Femur (tissue), 1 donor: ENCODE results near the gene PPP1R12B.
"Not testable (repeated sequence)": the region's sequence is repeated elsewhere in the genome, so short reads cannot be mapped to it uniquely, and the experiment has no call there.

Experiments used
- DNase-seq: peaks from one replicate; pipeline ENCODE4 v3.0.0-alpha.2; 2017

The PPP1R12B gene

GRCh38 chr1:202348005-202348508 lies 442 bp upstream of the PPP1R12B start:
- no peak for DNase-seq

GRCh38 chr1:202349206-202349928 lies 868 bp downstream of the PPP1R12B start:
- DNase-seq = peak; percentile 61

DNA sequence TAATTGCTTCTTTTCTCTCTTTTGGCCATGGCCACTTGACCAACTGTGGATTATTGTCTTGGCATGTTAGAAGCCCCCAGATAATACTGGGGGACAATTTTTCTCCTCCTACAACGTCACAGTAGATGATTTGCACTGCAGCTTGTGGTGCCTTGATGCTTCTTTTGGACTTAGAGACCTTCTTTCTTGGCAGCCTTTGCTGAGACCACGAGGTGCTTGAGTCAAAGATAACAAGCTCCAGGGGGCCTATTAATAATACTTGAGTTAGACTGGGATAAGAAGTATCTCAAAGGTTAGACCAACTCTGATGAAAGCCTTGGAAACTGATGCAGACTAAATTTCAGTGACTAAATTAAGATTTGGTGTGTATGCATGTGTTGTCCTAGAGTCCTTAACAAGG lies 3.2 kb downstream of the PPP1R12B start:
- DNase-seq = no peak

- not testable (repeated sequence) for DNase-seq
Observed at GRCh38 chr1:202352583-202353197, 4.2 kb downstream of the PPP1R12B start.

GRCh38 chr1:202355944-202356553 lies 7.5 kb downstream of the PPP1R12B start:
- no peak for DNase-seq

- no peak for DNase-seq
Observed at GRCh38 chr1:202357506-202357905, 9.0 kb downstream of the PPP1R12B start.

DNA sequence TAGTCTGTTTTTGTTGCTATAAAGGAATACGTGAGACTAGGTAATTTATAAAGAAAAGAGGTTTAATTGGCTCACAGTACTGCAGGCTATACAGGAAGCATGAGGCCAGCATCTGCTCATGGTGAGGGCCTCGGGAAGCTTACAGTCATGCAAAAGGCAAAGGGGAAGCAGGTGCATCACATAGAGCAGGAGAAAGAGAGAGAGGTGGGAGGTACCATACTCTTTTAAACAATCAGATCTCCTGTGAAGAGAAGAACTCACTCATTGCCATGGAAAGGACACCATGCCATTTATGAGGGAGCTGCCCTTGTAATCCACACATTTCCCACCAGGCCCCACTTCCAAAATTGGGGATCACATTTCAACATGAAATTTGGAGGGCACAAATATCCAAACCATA lies 12.7 kb downstream of the PPP1R12B start:
- no peak for DNase-seq

DNA sequence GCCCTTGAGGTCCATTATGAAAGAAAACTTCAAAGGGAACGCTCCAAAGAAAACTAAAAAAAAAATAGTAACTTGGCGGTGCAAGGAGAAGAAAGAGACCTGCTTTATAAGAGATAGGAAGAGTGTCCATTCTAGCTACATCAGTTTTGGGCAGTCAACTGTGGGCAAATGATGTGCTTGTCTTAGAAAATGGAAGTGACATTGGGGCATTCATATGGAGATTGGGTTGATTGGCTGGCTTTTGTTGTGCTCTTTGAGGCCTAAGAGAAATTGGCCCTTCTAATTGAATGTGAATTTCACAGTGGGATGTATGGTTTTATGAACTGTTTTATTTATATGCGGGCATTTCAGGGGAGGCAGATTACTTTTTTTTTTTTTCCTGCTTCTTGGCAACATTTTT lies 13.2 kb downstream of the PPP1R12B start:
- DNase-seq = no peak

DNA sequence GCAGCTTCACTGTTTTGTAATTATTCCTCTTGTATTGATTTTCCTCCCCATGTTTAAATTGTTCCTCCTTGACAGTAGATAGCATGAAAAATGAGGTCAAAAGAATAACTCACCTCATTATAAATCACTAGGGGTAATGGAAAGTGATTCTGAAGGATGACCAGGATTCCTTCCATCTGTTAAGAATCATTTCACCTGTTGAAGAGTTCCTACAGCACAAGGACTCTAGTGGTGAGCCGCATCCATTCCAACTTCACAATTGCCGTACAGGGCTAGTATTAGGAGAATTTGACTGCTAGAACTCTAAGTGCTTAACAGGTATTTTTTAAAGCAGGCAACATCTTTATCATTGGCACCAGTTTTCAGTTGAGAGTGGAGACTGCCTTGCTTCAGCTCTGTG lies 13.7 kb downstream of the PPP1R12B start:
- no peak for DNase-seq

DNA sequence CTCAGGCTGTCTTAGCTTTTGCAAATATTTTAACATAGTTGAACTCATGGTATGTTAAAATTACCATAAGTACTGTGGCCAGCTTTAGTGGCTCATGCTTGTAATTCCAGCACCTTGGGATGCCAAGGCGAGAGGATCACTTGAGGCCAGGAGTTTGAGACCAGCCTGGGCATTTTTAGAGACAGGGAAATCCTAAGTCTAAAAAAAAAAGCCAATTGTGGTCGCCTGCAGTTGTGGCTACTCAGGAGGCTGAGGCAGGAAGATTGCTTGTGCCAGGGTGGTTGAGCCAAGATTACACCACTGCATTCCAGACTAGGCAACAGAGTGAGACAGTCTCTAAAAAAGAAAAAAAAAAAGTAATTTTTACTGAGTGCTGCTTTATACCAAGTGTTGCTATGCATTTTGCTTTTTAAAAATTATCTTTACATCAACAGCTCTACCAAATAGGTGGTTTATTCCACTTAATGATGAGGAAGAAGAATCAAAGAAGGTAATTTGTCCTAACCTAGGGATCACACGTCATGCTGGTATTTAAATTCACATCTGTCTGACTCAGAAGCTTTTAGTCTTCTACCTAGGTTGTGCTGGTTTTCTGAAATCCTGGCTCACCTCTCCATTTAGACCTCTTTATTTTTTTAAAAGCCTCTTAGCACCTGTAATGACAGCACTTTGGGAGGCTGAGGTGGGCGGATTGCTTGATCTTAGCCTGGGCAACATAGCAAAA lies 16.8 kb downstream of the PPP1R12B start:
- peak; percentile 26 for DNase-seq

DNA sequence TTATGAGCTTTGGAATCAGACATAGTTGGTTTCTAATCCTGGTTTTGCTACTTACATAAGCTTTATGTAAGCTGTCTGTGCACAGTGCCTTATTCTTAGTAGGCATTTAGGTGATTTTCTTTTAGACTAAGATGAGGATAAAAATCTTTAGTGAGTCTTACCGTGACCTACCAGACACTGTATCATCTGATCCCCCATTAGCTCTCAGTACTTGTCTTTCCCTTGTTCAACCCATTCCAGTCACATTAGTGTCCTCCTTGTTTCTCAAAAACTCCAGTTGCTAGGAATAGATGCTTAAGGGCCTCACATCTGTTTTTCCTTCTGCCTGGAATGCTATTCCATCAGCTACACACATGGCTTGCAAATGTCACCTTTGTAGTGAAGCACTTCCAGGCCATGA lies 18.8 kb downstream of the PPP1R12B start:
- DNase-seq = no peak

- DNase-seq = not testable (repeated sequence)
Observed at GRCh38 chr1:202370906-202371305, 22.4 kb downstream of the PPP1R12B start.

DNA sequence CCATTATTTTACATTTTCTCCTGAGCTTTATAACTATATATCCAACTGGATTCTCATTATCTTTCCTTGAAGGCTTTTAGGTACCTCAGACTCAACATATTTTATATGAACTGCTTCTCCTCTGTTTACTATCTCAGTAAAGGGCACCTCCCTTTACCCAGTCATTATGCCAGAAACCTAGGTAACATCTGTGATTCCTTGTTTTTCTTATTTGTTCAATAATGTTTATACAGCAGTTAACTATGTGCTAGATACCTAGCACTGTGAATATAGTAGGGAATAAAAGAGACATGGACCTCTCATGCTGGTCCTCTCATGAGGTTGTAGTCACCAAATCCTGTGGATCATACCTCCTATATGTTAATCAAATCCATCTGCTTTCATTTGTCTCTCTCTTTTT lies 25.6 kb downstream of the PPP1R12B start:
- DNase-seq = no peak

DNA sequence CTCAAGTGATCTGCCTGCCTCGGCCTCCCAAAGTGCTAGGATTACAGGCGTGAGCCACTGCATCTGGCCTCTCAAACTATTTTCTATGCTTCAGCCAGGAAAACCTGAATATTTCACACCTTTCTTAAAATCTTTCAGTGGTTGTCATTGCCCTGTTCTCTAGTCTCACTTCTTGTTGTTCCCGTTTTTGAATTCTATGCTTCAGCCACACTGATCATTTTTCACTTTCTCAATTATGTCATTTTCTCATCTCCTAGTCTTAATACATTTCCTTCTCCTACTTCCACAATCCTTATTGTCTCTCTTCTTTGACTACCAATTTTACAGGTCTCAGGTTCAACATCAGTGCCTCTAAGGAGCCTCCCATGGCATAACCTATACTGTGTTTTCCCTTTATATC lies 26.7 kb downstream of the PPP1R12B start:
- DNase-seq = not testable (repeated sequence)

DNA sequence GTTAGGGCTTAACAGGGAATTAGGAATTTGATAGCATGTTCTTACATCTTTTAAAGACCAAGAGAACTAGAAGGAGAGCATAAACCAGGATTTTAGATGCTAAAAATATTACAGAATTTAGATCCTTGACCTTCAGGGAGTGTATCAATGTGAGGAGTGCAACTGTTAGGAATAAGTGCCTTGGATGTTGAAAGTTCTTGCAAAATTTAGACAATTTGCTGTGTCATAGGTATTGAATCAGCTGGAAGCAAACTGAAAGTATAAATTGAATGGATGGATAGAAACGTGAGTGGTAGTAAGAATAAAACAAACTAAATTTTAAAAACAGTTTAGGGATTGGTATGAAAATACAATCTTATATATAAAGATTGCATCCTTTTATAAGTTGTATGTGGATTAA lies 27.7 kb downstream of the PPP1R12B start:
- DNase-seq = no peak

- not testable (repeated sequence) for DNase-seq
Observed at GRCh38 chr1:202379884-202380529, 31.5 kb downstream of the PPP1R12B start.

GRCh38 chr1:202380535-202380934 lies 32.0 kb downstream of the PPP1R12B start:
- DNase-seq = not testable (repeated sequence)

DNA sequence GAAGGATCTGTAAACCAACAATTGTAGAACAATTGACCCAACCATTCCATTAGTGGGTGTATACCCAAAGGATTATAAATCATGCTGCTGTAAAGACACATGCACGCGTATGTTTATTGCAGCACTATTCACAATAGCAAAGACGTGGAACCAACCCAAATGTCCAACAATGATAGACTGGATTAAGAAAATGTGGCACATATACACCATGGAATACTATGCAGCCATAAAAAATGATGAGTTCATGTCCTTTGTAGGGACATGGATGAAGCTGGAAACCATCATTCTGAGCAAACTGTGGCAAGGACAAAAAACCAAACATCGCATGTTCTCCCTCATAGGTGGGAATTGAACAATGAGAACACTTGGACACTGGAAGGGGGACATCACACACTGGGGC lies 33.4 kb downstream of the PPP1R12B start:
- not testable (repeated sequence) for DNase-seq

DNA sequence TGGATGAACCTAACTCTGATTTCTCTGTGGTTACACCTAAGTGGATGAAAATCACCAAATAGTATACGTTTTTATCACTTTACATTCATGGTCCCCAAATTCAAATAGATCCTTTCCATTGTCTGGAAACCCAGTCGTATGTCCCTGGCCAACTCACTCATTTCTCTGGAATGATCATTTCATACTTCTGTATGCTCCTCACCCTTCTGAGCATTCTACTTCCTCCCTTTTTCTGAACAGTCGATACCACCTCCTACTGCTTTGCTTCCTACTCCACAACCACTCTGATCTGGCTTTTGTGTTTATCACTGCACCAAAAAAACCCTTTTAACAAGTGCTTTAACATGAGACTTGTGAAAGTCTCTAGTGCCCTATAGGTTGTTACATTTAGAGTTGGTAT lies 47.3 kb downstream of the PPP1R12B start:
- not testable (repeated sequence) for DNase-seq

DNA sequence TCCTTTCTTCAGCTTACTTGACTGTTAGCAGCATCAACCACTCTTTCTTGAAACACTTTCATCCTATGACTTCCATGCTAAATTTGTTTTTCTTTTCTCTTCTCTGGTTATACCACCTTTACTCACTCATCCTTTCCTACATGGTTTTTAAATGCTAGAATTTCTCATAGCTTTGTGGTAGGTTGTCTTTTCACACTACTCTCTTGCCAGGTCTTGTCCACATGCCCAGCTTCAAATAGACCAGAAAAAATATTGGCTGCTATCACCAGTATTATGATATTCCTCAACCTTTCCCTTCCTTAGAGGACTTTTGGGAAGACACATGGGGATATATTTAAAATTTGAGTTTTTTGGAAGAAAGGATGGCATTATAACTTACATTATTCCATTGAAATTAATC lies 48.8 kb downstream of the PPP1R12B start:
- no peak for DNase-seq

- peak; percentile 26 for DNase-seq
Observed at GRCh38 chr1:202398439-202398838, 49.9 kb downstream of the PPP1R12B start.

- DNase-seq = not testable (repeated sequence)
Observed at GRCh38 chr1:202401771-202402170, 53.3 kb downstream of the PPP1R12B start.

DNA sequence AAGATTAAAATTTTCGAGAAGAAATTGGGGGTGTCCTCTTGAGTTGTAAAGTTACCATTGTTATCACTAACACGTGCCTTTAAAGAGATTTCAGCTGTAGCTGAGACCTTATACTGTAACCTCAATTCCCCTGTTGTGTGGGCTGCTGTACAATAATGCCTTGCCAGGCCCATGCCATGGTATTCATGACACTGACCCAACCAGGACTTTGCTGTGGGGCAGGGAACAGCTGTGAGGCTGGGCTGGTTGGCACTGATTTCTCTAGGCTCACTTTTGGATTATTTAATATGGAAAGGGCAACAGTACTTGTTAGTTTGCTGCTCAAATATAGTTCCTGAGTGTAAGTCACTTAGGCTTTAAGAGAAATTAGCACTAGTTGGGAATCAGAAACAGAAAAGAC lies 54.9 kb downstream of the PPP1R12B start:
- peak; percentile 37 for DNase-seq
